IPS DF 6.9 (cell line): ENCODE data around the gene FGF2.
"Not testable (repeated sequence)": the region's sequence is repeated elsewhere in the genome, so short reads cannot be mapped to it uniquely, and the experiment has no call there.

Experiments used
- DNase-seq: peaks from one replicate; pipeline ENCODE4 v3.0.0-alpha.2; 2013; ENCODE audit warnings: low read depth, low spot score
- H3K27ac ChIP-seq: one replicate; pipeline ENCODE4 v1.5.1; 2013; ENCODE audit warnings: low read length, control low read depth
- H3K27me3 ChIP-seq: 2 replicates; pipeline ENCODE4 v1.6.1; 2013; ENCODE audit warnings: mild to moderate bottlenecking, low read length; ENCODE audit not compliant: control insufficient read depth, insufficient read depth
- H3K36me3 ChIP-seq: 2 replicates; pipeline ENCODE4 v1.6.1; 2013; ENCODE audit warnings: low read length; ENCODE audit not compliant: control insufficient read depth, insufficient read depth
- H3K4me1 ChIP-seq: 2 replicates; pipeline ENCODE4 v1.6.1; 2013; ENCODE audit warnings: low read length; ENCODE audit not compliant: control insufficient read depth, insufficient read depth
- H3K4me3 ChIP-seq: 2 replicates; pipeline ENCODE4 v1.5.1; 2013; ENCODE audit warnings: mild to moderate bottlenecking, low read length
- H3K9me3 ChIP-seq: 2 replicates; pipeline ENCODE4 v1.6.1; 2013; ENCODE audit warnings: low read length, inconsistent platforms; ENCODE audit not compliant: control insufficient read depth, insufficient read depth
- WGBS: extraction: QIAGEN DNeasy Blood & Tissue Kit; methylation state at CpG from one replicate; pipeline ENCODE4 v1.1.7; 2013; ENCODE audit warnings: mixed read lengths, missing lambda C conversion rate; ENCODE audit not compliant: insufficient read length, insufficient coverage; 5-methylcytosine and 5-hydroxymethylcytosine counted together

The FGF2 gene

DNA sequence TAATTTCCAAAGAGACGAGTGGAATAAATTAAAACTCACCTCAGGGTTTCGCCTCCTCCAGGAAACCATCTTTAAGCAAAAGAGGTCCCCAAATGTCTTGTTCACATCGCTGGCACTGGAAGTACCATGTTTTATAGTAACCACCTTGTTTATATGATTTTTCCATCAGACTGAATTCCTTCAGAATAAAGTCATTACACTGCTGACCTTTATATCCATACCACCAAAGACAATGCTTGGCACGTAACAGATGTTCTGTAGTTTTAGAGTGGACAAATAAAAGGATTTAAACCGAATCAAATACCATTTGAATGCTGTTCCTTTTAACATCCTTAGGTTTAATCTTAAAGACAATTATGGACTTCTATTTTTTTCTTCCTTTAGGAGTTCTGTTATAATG, 91.1 kb downstream of the FGF2 start:
- no peaks in the 10 kb centered on the region for H3K27me3 ChIP-seq
- no peaks in the 10 kb centered on the region for H3K4me1 ChIP-seq
- DNase-seq: no peak
- H3K4me3 ChIP-seq: no peak overlapping the region
- H3K36me3 ChIP-seq: no peaks in the 10 kb centered on the region
- WGBS: no CpG with 5 or more reads among the region's 5 CpGs
- H3K9me3 ChIP-seq: no peaks in the 10 kb centered on the region
- no peak overlapping the region for H3K27ac ChIP-seq

- no CpG with 5 or more reads among the region's 5 CpGs for WGBS
- Histone ChIP-seq H3K27me3 (no peaks in the 10 kb centered on the region), H3K27ac (no peak overlapping the region), H3K9me3 (no peaks in the 10 kb centered on the region), H3K4me3 (no peak overlapping the region), H3K4me1 (no peaks in the 10 kb centered on the region), H3K36me3 (no peaks in the 10 kb centered on the region)
- DNase-seq: no peak
Measured at GRCh38 chr4:122920473-122920872, 93.8 kb downstream of the FGF2 start.

DNA sequence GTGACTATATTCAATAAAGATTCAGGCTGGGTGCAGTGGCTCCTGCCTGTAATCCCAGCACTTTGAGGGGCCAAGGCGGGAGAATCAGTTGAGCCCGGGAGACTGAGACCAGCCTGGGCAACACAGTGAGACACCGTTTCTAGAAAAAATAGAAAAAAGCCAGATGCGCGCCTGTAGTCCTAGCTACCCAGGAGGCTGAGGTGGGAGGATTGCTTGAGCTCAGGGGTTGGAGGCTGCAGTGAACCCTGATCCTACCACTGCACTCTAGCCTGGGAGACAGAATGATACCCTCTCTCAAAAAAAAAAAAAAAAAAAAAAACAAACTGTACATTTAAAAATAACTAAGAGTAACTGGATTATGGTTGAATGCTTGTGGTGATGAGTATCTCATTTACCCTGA, 94.7 kb downstream of the FGF2 start:
- Histone ChIP-seq H3K27ac (no peak overlapping the region), H3K9me3 (no peaks in the 10 kb centered on the region), H3K36me3 (no peaks in the 10 kb centered on the region), H3K4me1 (no peaks in the 10 kb centered on the region), H3K4me3 (no peak overlapping the region), H3K27me3 (no peaks in the 10 kb centered on the region)
- WGBS: no CpG with 5 or more reads among the region's 5 CpGs
- no peak for DNase-seq

GRCh38 chr4:122921971-122922876, 95.6 kb downstream of the FGF2 start, which contains the start of gene NUDT6:
TSS of gene NUDT6 (minus strand) at chr4:122922597. CDS start at chr4:122922572, 25 bp downstream.
- WGBS: no CpG with 5 or more reads among the region's 63 CpGs

DNA sequence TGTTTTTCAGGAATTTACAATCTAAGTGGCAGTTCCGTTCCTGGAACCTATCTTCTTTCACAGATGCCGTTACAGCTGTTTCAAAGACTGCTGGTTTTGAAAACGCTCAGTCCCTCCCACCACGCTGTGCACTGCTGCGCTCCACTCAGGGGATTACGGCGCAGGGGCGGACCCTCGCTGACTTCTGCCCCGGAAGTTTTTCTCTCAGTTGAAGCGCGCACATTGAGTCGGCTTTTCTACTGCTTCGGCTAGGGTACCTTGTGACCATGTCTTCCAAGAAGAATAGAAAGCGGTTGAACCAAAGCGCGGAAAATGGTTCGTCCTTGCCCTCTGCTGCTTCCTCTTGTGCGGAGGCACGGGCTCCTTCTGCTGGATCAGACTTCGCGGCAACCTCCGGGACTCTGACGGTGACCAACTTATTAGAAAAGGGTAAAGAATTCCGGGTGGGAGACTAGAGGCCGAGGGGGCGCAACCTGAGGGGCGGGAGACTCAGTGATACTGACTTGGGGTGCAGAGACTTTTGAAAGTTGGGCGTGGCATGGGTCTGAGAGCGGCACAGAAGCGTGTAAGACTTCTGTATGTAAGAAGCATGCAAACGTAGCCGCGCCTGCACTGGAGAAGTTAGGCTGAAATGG, 96.4 kb downstream of the FGF2 start:
- WGBS: no CpG with 5 or more reads among the region's 34 CpGs
- Histone ChIP-seq H3K4me1 (no peaks in the 10 kb centered on the region), H3K4me3 (peak overlapping the region; percentile 60), H3K27ac (no peak overlapping the region), H3K36me3 (no peaks in the 10 kb centered on the region), H3K27me3 (no peaks in the 10 kb centered on the region), H3K9me3 (no peaks in the 10 kb centered on the region)
- DNase-seq: peak; percentile 55

More at GRCh38 chr4:122921971-122922876, 95.6 kb downstream of the FGF2 start, which contains the start of gene NUDT6:
- peak within 1 kb of the TSS; percentile 60 for H3K4me3 ChIP-seq
- H3K27ac ChIP-seq: no peak within 1 kb of the TSS
- H3K9me3 ChIP-seq: no peaks in the 10 kb centered on the region
- no peaks in the 10 kb centered on the region for H3K27me3 ChIP-seq
- peak; percentile 45 for DNase-seq
- H3K4me1 ChIP-seq: no peaks in the 10 kb centered on the region
- no peaks in the 10 kb centered on the region for H3K36me3 ChIP-seq

DNA sequence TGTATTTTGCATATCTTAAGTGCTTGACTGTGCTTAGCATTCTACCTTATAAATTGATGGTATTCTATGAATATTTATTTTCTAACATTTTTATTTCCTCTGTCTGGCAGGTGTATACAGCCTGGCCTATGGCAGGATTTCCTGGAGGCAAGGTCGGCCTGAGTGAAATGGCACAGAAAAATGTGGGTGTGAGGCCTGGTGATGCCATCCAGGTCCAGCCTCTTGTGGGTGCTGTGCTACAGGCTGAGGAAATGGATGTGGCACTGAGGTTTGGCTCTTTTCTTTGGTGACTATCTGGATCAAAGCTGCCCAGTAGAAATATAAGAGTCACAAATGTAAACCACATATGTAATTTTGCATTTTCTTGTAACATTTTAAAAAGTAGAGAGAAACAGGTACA, 102.3 kb downstream of the FGF2 start:
- H3K4me3 ChIP-seq: no peak overlapping the region
- H3K9me3 ChIP-seq: no peaks in the 10 kb centered on the region
- peaks cover 3% of the 10 kb centered on the region; the same call in 1 of the 2 replicates for H3K36me3 ChIP-seq
- WGBS: no CpG with 5 or more reads among the region's 1 CpG
- no peaks in the 10 kb centered on the region for H3K4me1 ChIP-seq
- DNase-seq: no peak
- no peaks in the 10 kb centered on the region for H3K27me3 ChIP-seq
- no peak overlapping the region for H3K27ac ChIP-seq

- no peak for DNase-seq
- no peaks in the 10 kb centered on the region for H3K27me3 ChIP-seq
- no peak overlapping the region for H3K27ac ChIP-seq
- no peak overlapping the region for H3K4me3 ChIP-seq
- H3K9me3 ChIP-seq: no peaks in the 10 kb centered on the region
- H3K36me3 ChIP-seq: peaks cover 3% of the 10 kb centered on the region; the same call in 1 of the 2 replicates
- no peaks in the 10 kb centered on the region for H3K4me1 ChIP-seq
Measured at GRCh38 chr4:122930862-122931261, 104.2 kb downstream of the FGF2 start.

GRCh38 chr4:122932763-122933162, 106.1 kb downstream of the FGF2 start:
- no peaks in the 10 kb centered on the region for H3K9me3 ChIP-seq
- H3K27ac ChIP-seq: no peak overlapping the region
- H3K4me3 ChIP-seq: no peak overlapping the region
- H3K36me3 ChIP-seq: peaks cover 3% of the 10 kb centered on the region; the same call in 1 of the 2 replicates
- no peaks in the 10 kb centered on the region for H3K4me1 ChIP-seq
- H3K27me3 ChIP-seq: no peaks in the 10 kb centered on the region
- no peak for DNase-seq

DNA sequence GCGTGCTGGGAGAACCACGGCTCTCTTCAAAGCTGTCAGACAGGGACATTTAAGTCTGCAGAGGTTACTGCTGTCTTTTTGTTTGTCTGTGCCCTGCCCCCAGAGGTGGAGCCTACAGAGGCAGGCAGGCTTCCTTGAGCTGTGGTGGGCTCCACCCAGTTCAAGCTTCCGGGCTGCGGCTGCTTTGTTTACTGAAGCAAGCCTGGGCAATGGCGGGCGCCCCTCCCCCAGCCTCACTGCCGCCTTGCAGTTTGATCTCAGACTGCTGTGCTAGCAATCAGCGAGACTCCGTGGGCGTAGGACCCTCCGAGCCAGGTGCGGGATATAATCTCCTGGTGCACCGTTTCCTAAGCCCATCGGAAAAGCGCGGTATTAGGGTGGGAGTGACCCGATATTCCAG, 118.5 kb downstream of the FGF2 start:
- WGBS: no CpG with 5 or more reads among the region's 17 CpGs

GRCh38 chr4:122946142-122946541, 119.5 kb downstream of the FGF2 start:
- H3K27ac ChIP-seq: no peak overlapping the region
- H3K4me1 ChIP-seq: no peaks in the 10 kb centered on the region
- no peak overlapping the region for H3K4me3 ChIP-seq
- H3K36me3 ChIP-seq: peaks cover 18% of the 10 kb centered on the region; the same call in 1 of the 2 replicates
- H3K27me3 ChIP-seq: no peaks in the 10 kb centered on the region
- DNase-seq: no peak
- H3K9me3 ChIP-seq: no peaks in the 10 kb centered on the region
- WGBS: no CpG with 5 or more reads among the region's 1 CpG

More for the DNA sequence above, 118.5 kb downstream of the FGF2 start:
- H3K9me3 ChIP-seq, H3K4me1 ChIP-seq, H3K4me3 ChIP-seq, H3K27ac ChIP-seq, DNase-seq, H3K27me3 ChIP-seq: not testable (repeated sequence)
- peaks cover 11% of the 10 kb centered on the region; the same call in 1 of the 2 replicates for H3K36me3 ChIP-seq
